ENCODE data around the gene IDH2.
"Not testable (repeated sequence)": the region's sequence is repeated elsewhere in the genome, so short reads cannot be mapped to it uniquely, and the experiment has no call there.

IDH2 gene

DNA sequence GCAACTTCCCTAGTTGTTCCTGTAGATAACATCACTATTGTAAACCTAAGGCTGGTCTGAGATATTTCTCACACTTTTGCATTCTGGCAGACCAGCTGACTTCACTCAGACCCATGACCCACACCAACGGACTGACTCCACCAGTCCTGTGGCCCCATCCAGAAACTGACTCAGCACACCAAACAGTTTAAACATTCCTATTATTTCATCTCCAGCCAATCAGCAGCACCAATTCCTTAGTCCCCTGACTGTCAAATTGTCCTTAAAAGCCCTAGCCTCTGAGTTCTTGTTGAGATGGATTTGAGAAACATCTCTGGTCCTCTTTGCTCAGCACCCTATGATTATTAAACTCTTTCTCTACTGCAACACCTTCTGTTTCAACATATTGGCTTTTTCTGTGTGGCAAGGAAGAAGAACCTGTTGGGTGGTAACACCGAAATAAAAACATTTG, 12.2 kb upstream of the IDH2 start:
- no peak for DNase-seq (ENCODE audit: low spot score)

DNA sequence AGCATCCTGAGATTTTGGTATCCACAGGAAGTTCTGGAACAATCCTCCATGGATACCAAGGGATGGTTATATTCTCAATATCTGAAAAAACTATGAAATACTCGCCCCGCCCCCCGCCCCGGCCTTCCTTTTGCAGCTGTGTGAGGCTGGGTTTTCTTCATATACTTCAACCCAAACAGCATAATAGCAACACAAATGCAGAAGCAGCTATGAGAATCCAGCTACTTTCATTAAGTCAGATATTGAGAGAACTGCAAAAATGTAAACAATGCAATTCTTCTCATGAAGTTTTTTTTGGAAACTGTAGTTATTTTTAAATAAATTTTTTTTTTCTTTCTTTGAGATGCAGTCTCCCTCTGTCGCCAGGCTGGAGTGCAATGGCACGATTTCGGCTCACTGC, 10.9 kb upstream of the IDH2 start:
- no peak for DNase-seq (ENCODE audit: low spot score)

DNA sequence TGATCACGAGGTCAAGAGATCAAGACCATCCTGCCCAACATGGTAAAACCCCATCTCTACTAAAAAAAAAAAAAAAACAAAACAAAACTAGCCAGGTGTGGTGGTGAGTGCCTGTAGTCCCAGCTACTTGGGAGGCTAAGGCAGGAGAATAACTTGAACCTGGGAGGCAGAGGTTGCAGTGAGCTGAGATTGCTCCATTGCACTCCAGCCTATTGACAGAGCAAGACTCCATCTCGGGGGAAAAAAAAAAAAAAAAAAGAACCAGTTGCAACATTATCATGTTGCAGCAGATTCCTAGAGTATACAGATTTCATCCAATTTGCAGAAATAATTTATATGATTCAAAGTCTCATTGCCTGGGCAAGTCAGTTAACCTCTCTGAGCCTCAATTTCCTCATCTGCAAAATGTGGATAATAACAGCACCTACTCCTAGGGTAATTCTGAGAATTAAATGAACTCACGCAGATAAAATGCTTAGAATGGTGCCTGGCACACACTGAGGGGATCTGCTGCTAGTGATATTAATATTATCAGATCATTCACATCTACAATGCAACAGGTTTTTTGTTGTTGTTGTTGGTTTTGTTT, 7.0 kb upstream of the IDH2 start:
- not testable (repeated sequence) for DNase-seq (ENCODE audit: low spot score)

DNA sequence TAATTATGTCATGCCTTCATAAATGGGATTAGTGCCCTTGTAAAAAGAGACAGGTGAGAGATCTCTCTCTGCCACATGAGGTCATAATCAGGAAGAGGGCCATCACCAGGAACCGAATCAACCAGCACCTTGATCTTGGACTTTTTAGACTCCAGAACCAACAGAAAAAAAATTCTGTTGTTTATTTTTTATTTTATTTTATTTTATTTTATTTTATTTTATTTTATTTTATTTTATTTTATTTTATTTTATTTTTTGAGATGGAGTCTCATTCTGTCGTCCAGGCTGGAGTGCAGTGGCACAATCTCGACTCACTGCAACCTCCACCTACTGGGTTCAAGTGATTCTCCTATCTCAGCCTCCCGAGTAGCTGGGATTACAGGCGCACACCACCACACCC, 5.8 kb upstream of the IDH2 start:
- not testable (repeated sequence) for DNase-seq (ENCODE audit: low spot score)

DNA sequence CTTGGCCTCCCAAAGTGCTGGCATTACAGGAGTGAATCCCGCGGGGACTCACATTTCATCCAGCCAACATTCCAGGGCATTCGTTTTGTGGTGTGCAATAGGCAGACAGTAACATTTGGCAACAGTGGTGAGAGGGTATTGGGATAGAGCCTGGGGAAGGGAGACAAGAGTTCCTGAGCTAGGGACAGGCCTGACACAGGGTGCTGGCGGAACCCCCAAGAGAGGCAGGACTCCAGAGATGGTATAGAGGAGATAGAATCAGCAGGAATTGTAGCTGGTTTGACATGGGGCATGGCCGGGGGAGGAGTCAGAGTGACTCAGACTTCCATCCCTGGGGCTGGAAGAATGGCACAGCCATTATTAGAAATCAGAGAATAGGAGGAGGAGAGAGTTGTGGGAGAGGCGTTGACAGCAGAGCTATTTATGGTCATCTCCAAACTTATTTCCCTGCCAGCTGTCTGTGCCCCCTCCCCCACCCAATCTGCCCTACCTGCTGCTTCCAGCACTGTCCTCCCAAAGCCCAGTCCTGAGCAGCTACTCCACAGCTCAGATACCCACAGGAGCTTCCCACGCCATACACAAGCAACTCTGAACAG, 4.4 kb upstream of the IDH2 start:
- DNase-seq (ENCODE audit: low spot score) = no peak

DNA sequence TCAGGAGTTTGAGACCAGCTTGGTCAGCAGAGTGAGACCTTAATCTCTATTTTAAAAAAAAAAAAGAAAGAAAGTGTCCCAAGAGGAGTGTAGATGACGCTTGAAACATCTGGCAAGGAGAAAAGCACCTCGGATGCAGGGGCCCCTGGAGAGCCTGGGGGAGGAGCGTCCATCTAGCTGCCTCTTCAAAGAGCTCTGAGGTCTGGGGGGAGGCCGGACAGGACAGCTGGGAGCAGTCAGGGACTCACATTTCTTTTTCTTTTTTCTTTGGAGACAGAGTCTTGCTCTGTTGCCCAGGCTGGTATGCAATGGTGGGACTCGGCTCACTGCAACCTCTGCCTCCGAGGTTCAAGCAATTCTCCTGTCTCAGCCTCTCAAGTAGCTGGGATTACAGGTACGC, 3.3 kb upstream of the IDH2 start:
- no peak for DNase-seq (ENCODE audit: low spot score)

DNA sequence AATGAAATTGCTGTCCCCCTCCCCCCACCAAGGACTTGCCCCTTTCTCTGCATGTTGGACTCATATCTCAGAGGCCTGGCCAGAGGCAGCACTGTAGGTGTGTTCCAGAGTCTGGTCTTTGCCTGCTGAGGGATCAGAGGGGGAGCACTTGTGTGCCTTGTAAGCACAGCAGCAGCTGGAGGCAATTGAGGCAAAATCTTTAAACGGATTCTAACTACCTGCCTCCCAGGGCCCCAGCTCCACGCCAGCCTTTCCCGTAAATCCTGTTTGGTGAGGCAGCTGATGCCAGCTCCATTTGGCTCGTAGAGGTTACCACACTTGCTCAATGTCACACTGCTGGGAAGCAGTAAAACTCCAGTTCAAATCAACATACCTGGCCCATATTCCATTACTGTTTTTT, 2.3 kb upstream of the IDH2 start:
- DNase-seq (ENCODE audit: low spot score) = no peak

DNA sequence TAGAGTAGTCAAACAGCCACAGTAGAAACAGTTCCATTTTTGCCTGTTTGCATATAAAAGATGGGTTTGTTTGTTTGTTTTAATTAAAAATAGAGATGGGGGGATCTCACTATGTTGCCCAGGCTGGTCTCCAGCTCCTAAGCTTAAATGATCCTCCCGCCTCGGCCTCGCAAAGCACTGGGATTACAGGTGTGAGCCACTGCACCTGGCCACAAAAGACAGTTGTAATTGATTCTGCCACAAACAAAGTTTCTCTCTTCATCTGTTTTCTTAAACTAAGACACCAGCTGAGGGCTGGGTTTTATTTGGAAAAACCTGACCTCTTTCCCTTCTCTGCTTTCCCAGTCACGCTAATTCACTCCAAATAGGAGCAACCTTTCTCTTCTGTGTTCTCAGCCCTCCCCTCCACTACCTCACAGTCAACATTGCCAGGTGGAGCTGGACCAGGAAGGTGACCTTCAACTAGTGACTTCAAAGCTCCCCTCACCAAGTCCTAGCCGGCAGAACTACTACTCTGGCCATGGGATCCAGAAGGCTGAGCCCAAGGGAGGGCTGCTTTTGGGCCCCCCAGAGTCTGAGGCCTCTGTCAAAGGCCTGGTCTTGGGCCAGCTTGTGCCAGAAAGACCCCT, 1.5 kb upstream of the IDH2 start:
- DNase-seq (ENCODE audit: low spot score) = no peak

DNA sequence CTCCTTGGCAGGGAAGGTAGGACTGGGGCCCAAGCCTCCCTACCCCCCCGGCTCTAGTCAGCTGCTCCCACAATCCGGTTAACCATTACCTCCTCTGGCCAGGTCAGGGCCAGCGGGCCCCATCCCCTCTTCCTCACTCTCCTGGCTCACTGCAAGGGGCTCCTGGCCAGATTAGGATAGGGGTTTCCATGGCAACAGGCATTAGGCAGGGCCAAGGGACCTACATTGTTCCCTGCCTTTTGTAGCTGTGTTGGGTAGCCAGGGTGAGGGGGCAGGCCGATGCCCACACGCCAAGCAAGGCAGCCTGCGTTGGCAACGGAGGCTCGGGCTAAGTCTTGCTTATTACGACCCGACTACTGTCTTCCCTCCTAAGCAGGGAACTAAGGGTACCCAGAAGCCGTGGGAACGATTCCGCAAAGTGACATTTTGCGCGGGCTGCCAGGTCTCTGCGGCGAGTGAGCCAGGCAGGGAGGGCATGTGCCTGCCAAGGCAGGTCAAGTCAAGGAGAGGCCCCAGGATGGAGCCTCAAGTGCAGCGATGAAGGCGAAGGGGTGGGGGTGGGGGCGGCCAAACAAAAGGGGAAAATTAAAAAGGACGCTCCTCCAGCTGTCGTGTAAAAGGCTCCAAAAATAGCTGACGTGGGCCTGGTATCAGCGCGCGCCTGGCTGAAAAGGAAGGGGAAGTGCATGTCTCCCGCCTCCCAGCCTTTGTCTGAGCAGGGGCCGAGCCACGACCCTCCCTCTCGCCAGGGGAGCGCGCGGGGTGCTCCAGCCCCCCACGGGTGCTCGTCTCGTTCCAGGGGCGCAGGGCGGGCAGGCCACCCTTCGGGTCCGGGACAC, 919 bp downstream of the IDH2 start:
- DNase-seq (ENCODE audit: low spot score) = peak; percentile 27

DNA sequence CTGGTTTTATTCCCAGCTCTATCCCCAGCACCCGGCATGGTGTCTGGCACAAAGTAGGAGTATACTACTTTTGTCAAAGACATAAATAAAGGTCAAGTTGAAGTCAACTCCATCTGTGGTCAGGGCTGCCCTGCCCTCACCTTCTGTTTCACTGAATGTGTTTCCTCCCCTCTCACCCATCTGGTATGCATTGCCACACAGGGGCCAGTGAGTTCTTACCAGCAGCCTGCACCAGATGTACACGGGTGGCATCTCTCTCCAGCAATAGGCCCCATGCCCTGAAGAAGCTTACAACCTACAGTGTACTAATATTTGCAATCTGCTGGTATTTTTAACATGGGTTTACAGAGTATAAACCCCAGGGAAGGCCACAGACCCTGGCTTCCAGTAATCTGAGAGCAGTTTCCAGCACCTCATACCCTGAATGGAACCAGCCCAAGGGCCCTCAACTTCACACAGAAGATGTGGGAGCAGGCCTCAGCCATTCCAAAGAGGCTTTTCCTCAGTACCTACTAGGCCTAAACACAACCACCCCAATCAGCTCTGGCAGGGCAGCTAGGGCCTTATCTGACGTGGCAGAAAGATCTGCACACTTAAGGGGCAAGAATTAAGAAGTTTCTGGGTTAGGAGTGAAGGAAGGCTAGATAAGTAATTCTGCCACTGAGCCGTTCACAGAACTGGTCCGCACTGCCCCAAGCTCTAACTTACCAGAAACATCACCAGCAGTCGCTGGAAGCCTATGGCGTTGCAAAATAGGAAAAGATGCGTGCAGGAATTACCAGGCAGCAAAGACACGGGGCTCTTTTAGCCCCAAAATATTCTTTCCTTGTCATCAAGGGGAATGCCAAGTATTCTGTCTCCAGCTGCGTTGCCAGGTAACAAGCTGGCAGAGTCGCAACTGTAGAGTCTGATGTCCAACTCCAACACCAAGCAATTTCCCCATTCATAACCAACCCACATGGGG, 2.1 kb downstream of the IDH2 start:
- no peak for DNase-seq (ENCODE audit: low spot score)

DNA sequence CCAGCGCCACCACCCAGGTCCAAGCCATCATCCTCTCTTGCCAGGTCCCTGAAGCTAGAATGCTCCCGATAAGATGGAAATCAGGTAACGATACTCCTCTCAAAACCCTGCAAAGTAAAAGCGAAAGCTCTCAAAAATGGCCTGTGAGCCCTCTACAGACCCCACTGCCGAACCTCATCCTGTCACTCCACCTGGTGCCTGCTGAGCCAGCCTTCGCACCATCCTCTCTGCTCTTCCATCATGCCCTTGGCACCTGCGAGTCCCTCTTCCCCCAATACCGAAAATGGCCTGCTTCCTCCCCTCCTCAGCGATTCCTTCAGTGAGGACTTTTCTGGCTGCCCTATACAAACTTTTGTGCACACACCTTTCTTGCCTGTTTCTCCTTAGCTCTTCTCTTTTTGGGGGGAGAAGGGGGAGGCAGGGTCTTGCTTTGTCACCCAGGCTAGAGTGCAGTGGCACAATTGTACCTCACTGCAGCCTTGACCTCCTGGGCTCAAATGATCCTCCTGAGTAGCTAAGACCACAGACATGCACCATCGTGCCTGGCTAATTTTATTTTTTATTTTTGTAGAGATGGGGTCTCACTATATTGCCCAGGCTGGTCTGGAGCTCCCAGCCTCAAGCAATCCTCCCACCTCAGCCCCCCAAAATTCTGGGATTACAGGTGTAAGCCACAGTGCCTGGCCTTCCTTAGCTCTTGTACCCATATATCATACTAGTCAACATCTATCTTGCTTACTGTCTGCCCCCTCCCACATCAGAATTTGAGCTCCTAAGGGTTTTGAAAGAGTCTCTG, 3.0 kb downstream of the IDH2 start:
- peak; percentile 51 for DNase-seq (ENCODE audit: low spot score)

DNA sequence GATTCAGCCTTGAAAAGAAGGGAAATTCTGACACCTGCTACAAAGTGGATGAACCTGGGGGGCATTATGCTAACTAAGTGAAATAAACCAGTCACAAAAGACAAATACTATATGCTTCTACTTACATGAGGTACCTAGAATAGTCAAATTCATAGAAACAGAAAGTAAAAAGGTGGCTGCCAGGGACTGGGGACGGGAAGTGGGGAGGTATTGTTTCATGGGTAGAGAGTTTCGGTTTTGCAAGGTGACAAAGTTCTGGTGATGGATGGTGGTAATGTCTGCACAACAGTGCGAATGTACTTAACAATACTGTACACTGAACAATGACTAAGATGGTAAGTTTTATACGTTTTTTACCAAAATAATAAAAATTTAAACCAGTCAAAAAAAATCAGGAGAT, 4.8 kb downstream of the IDH2 start:
- DNase-seq (ENCODE audit: low spot score) = peak; percentile 83

DNA sequence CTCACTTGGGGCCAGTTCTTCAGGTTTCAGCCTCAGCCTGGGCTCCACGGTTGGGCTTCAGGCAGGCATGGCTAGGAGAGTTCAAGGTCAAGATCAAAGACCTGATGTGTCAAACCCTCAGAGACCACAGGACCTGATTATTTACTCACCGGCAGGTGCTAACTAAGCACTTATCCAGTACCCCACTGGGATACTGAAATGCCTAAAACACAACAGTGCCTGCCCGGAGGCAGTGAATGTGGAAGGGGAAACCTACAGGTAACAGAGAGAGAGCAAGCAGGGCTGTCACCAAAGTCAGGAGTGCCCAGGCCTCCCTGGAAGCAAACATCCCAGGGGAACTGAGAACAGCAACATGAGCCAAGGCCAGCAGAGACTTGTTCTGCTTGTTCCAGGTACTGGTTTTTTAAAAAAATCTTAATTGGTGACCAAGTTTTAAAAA, 6.7 kb downstream of the IDH2 start:
- DNase-seq (ENCODE audit: low spot score) = peak; percentile 52

DNA sequence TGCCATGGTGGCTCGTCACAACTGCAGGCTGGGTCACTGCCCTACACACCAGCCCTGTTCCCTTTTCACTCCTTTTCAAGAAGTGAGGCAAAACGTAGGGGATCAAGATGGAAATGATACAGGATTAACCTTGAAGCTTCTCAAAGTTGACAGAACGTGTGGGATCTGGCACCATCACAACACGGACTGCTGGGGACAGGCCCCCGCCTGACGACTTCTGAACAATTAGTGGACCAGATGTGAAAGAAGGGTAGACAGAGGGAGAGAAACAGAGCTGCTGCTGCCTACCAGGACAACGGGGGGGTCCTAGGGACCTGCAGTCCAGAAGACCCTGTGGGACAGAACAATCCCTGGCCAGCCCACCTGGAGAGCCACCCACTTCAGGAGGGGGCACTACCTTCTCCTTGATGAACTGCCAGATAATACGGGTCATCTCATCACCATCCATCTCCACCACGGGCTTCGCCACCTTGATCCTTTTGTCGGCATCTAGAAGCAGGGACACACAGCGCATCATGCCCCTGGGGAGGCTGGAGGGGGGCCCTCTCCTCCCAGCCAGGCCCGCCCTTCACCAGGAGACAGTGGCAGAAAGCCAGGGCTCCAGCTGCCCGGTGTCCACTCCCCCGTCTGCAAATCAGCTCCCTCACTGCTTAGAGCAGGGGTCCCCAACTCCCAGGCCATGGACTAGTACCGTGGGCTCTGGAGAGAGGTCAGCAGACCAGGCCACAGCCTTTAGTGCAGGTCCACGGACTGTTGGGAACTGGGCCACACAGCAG, 10.9 kb downstream of the IDH2 start:
- no peak for DNase-seq (ENCODE audit: low spot score)

DNA sequence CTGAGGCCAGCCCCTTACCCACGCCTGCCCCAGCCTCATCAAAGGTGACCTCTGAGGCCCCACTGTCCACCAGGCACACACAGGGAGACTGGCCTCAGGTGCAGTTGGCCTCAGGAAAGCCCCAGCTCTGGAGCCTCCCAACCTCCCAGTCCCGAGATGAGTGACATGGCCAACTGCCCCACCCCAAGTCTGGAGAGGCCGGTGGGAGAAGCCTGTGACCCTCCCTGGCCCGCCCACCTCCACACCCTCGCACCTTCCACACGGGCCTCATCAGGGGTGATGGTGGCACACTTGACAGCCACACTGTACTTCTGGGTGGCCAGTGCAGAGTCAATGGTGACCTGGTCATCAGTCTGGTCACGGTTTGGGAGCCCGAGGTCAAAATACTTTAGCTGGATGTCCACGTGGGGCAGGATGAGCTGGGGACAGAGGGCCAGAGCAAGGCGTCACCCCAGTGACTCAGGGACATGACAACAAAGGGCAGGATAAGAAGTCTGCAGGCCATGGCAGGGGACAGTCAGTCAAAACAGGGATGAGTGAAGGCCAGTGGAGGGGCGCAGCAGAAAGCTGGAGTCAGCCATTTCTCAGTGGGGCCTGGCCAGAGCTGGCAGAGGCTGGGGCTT, 11.9 kb downstream of the IDH2 start:
- no peak for DNase-seq (ENCODE audit: low spot score)

DNA sequence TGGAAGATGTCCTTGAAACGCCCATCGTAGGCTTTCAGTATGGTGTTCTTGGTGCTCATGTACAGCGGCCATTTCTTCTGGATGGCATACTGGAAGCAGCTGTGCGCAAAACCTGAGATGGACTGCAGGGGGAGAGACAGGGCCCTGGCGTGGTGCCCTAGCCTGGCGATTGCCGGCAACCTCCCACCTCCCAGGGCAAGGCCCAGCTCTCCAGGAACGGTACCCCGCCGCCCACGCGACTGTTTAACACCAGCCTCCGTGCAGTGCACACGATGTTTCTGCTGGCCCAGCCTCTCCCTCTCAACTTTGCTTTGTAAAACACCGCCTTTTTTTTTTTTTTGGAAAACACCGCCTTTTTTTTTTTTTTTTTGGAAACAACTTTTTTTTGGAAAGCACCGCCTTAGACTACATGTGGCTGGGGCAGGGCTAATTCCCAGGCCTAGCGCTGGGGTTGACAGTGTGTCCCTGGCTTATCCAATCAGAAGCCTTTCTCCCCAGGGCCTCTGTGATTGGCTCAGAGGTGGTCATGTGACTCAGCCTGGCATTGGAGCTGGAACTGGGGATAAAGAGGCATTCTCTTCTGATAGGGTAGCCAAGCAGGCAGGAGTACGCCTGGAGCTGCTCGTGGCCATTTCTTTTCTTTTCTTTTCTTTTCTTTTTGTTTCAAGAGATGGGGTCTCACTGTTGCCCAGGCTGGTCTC, 14.7 kb downstream of the IDH2 start:
- no peak for DNase-seq (ENCODE audit: low spot score)

DNA sequence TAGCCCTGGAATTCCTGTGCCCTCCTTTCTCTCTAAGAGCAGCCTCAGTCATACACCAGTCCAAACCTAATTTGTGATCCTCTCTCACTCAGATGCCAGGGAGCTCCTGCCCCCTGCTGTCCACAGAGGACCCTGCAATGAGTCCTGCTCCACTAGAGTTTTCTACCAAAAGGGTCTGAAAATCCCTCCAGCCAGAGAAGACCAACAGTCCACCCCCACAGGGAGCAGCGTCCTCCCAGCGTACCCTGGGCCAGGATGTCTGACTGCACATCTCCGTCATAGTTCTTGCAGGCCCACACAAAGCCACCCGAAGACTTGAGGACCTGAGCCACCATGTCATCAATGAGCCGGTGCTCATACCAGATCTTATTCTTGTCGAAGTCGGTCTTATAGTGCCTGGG, 15.4 kb downstream of the IDH2 start:
- DNase-seq (ENCODE audit: low spot score) = peak; percentile 53

DNA sequence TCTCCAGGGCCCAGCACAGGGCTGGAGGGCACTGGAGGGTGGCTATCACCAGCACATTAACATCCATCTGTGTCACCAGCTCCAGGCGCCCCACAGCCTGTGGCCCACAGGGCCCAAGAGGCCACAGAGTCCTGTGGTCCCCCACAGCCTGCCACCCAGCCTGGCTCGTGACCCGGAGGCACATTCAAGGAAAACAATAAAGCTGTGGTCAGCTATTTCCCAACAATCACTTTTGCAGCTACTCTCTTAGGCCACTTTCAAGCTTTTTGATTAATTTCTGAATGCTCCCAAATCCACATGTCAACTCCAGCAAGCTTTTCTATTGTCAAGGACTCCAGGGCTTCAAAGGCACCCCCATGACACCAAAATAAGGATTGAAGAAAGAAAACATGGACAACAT, 16.7 kb downstream of the IDH2 start:
- no peak for DNase-seq (ENCODE audit: low spot score)

DNA sequence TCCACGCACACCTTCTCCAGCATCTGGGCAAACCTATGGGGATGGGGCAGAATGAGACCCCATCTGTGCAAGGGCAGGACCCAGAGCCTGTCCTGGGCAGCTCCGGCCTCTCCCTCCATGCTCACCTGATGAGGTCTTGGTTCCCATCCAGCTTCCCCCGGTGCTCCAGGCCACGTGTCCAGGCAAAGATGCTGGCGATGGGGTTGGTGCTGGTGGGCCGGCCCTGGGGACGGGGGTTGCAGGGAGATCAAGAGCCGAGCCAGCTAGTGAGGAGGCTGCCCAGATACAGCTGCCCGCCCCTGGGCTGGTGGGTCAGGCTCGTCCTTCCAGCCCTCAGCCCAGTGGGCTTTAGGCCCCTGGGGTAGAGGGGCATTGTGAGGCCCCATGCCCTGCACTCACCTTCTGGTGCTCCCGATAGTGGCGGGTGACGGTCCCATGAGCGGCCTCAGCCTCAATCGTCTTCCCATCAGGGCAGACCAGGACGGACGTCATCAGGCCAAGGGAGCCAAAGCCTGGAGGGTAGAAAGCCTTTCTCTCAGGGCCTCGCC, 17.3 kb downstream of the IDH2 start:
- no peak for DNase-seq (ENCODE audit: low spot score)
